GM19023 (cell line): ENCODE data around the gene TNRC6B.
"Not testable (repeated sequence)": the region's sequence is repeated elsewhere in the genome, so short reads cannot be mapped to it uniquely, and the experiment has no call there.

Source experiments
- ATAC-seq: cut with Tn5 transposase; IDR thresholded peaks from one replicate; pipeline ENCODE4 v1.9.1; 2021; ENCODE audit warnings: mild to moderate bottlenecking, moderate library complexity; ENCODE audit not compliant: unreplicated experiment

The TNRC6B gene

DNA sequence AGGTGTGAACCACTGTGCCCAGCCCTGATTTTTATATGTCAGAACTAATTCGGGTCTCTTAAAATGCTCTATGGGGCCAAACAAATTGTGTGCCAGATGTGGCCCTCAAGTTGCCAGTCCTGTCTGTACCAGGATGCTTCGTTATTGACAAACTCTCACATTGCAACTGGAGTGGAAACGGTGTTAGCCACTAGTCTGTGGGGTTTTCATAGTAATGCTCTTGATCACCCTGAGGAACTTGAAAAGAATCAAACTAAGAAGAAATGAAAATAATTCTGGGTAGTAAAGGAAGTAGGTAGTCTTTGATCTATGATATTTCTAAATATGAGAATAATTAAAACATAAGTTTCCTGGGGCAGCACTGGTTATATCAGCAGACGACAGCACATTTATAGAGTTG, 101.3 kb downstream of the TNRC6B start:
- ATAC-seq: no peak

DNA sequence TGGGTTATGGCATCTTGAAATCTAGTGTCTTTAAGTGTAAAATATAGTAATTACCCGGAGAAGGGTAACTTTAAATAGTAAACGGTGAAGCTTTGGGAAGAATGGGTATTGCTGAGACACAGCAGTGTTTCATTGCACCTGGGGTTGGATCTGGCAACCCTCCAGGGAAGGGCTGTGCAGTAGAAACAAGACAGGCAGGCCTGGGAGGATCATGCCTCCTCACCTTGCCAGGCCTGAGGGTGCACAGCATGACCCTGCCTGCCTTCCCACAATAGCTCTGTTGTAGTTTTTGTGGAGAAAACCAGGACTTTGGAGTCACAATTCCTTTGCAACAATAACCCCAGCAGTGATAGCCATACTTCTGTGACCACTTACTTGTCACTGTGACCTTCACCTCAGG, 104.0 kb downstream of the TNRC6B start:
- ATAC-seq: no peak

DNA sequence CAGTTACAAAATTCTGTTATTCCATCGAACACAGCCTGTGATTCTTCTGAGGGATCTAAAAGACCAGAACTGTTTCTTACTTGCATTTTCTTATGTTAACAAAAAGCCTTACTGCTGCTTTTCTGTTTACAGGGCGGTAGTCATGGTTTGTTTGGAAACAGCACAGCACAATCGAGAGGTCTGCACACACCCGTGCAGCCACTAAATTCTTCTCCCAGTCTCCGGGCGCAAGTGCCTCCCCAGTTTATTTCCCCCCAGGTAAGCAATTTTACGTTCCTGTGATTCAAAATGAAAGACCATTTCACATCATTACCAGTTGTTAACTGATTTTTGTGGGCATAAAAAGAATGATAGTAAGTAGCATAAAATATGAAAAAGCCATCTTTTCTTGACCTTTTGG, 107.8 kb downstream of the TNRC6B start:
- no peak for ATAC-seq

DNA sequence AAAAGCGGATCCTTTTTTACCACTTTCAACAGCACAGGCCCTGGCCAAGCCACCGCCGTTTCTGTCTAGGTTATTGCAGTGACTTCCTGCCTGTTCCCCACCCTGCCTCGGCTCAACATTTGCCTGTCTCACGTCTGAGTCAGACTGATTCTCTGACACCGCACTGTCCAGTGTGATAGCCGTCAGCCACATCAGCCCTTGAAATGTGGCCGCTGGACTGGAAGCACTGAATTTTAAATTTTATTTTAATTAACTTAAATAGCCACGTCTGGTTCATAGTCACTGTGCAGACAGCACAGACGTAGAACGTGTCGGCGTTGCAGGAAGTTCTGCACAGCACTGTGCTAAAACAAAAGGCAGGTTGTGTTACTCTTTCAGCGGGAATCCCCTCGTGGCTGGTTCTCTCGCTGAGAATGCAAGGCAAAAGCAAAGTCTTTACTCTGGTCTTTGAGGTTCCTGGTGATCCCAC, 112.3 kb downstream of the TNRC6B start:
- ATAC-seq: no peak

DNA sequence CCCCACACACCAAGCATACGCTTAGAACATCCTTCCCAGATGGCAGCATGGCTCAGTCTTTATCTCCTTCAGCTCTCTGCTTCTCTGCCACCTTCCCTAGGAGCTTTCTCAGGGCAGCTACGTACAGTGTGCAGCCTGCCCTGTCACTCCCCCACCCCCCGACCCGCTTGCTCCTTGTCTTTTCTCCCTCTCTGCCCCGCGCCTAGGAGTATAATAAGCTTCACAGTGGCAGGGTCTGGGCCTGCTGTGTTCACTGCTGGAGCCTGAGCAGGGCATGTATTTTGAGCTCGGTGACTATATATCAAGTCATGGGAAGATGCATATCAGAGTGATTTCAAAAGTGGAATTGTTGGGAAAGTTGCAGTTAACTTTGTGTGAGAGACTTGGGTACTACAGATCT, 112.8 kb downstream of the TNRC6B start:
- ATAC-seq: no peak

DNA sequence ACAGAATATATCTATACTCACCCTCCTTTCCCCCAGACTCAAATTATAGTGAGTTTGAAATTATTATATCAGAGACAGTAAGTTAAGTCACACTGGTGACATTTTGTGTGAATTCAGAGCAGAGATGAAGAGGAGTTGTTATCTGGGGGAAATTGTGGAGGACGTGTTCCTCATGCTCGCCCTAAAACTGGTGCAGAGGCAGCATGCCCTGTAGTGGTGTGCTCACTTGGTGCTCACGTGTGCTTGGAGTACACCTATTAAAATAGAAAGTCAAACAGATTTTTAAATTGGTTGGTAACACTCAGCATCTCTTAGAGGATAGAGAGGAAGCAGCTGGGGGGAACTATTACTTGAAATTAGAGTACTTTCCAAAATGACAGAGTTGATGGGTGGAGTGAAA, 117.0 kb downstream of the TNRC6B start:
- no peak for ATAC-seq

DNA sequence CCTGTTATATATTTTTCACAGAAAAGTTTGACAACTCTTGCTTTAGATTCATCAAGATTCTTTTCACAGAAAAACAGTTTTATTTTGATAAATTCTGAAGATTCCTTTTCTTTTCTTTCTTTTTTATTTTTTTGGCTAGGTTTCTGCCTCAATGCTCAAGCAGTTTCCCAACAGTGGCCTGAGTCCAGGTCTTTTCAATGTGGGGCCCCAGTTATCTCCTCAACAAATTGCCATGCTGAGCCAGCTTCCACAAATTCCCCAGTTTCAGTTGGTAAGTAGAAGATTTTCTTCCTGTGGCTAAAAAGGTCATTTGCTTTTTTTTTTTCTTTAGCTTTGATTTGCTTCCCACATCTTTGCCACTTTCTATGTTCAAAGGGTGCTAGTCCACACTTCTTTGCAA, 122.6 kb downstream of the TNRC6B start:
- ATAC-seq: no peak

DNA sequence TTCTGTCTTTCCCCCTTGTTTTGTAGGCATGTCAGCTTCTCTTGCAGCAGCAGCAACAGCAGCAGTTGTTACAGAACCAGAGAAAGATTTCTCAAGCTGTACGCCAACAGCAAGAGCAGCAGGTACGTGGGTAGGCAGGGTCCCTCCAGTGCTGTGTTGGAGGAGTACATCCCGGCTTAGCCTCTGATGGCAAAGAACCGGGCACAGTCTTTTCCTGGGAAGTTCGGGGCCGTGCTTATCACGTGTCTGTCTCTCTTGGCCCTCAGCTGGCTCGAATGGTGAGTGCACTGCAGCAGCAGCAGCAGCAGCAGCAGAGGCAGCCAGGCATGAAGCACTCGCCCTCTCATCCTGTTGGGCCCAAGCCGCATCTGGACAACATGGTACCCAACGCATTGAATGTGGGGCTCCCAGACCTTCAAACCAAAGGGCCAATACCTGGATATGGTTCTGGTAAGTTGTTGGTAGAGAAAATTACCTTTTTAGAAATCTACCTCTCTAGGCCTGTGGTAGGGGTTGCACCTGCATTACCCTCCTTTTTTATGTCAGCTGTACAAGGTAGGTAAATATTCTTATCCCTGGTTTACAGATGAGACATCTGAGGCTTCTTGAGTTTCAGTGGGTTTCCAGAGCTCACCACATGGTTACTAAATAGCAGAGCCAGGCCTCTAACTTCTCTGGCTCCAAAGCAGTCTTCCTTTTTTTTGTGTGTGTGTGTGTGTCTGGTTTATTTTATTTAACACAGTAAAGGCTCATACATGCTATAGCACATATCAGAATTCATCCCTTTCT, 123.4 kb downstream of the TNRC6B start:
- ATAC-seq: no peak

DNA sequence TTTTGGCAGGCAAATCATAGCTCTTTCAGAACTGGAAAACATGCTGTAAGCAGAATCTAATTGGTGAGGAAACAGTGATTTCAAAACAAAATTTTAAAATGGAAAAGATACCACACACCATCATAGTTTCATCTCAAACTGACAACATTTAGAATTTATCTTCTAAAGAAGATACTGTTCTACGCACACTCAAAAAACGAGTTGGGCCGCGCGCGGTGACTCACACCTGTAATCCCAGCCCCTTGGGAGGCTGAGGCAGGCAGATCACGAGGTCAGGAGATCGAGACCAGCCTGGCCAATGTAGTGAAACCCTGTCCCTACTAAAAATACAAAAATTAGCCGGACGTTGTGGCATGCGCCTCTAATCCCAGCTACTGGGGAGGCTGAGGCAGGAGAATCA, 124.4 kb downstream of the TNRC6B start:
- no peak for ATAC-seq

DNA sequence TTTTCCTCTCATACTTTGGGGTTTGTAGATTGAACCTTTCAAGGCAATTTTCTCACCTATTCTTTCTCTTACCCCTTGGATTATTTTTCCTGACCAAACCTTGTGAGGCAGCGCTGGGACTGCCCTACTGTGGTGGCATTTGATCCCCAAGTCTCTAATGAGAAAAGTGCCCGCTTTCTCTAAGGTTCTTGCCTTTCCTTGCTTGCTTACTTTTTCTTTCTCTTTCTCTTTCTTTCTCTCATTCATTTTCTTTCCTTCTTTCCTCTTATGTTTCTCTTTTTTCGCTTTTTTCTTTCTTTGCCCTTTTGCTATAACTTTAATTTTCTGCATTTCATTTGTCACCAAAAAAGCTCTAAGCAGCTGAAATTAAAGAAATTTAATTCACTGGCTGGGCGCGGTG, 127.9 kb downstream of the TNRC6B start:
- no peak for ATAC-seq

DNA sequence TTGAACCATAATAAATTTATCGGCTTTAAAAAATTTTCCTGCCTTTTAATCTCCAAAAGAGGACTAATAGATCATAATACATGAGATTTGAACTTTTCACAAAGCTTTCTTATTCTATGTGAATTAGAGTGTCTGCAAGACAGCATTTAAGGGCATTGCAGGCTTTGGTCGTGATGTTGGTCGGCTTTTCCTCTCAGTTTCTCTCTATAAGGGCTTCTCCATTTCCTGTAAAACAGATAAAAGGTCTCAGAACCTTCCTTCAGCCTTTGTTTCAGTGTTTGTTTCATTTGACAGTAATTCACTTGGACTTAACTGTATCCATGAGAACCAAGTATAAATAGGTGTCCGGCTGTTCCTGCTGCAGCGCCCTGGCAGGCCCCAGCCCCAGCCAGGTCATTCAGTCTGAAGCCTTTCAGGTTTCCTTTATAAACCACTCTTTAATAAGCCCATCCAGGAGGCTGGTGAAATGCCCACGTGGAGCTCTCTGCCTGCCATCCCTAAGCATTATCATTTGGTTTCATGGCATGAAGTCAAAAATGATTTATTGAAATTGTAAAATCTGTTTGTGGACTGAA, 131.4 kb downstream of the TNRC6B start:
- ATAC-seq: no peak

DNA sequence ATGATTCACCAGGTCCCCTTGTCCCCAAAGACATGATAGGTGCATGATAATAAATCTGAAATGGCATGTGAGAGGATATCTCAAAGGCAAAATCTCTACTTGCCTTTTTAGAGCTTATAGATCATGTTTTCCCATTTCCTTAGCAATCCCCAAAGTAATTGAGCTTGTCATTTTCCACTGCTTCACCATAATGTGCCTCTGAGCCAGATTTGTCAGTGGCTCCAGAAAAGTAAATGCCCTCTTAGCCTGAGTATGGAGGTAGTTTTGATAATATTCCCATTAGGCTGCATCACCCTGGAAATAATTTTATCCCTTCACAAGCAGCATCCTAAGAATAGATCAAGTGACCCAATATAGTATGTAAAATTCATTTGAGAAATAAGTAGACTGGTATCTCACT, 131.9 kb downstream of the TNRC6B start:
- no peak for ATAC-seq

DNA sequence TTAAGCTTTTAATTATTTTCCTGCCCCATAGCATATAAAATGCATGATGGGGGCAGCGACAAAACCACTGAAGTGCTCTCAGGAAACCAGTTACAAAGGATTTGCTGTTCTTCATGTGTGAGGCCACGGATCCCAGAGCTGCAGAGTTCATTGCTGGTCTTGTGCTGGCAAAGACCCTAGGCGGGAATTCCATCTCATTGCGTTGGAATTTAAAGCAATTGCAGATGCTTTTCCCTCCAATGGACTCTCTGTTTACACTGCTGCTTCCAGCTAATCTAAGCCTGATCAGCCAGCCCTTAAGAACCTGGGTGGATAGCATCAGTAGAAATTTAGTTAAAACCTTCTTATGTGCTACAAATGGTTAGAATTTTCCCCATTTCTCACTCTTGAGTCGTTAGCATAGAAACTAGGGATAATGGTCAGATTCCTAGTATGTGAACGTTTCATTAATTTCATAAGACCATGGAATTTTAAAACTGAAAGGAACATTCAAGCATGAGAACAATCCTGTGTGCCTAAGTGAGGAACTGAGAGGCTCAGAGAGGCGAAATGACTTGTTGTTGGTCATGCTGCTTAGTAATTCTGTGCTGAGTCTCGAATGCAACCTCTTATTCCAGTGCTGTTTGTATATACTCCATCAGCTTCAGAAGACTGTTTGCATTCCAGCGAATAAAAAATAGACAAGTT, 132.5 kb downstream of the TNRC6B start:
- ATAC-seq: no peak

DNA sequence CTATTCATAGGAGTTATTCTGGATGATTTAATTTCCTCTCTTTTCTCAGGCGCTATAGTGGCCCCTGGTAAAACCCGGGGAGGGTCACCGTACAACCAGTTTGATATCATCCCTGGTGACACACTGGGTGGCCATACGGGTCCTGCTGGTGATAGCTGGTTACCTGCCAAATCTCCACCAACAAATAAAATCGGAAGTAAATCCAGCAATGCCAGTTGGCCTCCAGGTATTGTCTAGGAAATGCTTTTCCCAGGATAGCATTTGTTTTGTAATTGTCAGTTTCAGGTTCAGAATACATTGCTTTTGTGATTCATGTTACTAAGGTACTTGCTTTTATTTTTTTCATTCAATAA, 133.0 kb downstream of the TNRC6B start:
- ATAC-seq: no peak

DNA sequence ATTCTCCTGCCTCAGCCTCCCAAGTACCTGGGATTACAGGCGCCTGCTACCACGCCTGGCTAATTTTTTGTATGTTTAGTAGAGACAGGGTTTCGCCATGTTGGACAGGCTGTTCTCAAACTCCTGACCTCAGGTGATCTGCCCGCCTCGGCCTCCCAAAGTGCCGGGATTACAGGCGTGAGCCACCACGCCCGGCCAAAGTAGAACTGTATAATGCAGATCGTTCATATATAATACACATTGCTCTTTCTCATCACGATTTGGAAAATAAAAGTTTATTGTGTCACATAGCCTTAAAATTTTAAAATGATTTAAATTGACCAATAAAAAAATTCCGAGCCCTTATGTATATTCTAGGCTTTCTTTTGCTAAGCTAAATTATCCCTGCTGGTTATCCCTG, 133.9 kb downstream of the TNRC6B start:
- not testable (repeated sequence) for ATAC-seq

DNA sequence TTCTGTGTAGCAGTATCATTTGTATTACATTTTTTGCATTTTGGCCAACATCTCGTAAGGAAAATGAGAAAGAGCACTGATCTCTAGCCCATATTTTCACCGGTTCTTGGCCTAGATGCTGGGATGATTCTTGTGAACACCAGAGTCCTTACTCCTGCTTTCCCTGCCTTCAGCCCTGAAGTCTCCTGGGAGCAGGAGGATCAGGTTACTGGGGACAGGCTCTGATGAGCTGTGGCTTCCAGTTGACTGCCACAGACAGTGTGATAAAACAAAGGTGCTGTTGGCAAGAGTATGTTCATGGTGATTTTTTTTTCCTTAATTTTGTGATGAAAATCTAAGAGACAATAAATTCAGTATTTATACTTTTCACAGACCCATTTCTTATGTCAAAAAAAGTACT, 134.3 kb downstream of the TNRC6B start:
- no peak for ATAC-seq

DNA sequence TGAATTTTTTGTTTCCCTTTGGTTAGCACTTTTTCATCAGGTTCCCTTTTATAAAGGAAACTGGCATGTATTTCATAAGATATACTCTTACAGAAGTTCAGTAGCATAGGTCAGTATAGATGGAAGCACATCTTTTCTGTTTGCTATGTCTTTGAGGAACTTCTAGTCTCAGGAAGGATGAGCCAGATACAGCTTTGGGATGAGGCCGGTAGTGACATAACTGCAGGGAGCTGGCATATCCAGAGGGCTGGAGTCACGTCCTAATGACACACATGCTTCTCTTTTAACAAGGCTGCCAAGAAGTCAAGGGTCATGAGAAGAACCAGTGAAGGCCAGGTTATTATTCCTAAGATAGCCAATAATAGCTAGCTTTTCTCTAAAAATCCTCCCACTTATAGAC, 135.3 kb downstream of the TNRC6B start:
- ATAC-seq: no peak

DNA sequence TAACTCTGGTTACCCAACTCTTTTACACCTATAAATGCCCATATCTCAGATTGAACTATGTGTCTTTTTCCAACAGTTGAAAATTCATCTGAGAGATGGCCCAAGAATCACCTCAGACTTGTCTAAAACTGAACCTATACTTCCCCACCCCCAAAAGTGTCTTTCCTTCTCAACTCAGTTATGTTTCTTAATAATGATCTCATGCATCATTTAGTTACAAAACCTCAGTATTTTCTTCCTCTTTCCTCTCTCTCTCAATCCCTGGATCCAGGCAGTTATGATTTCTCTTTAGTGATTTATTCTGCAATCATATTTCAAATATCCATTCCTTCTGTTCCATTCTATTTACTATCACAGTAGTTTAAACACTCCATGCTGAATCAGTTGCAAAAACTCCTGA, 136.3 kb downstream of the TNRC6B start:
- no peak for ATAC-seq

DNA sequence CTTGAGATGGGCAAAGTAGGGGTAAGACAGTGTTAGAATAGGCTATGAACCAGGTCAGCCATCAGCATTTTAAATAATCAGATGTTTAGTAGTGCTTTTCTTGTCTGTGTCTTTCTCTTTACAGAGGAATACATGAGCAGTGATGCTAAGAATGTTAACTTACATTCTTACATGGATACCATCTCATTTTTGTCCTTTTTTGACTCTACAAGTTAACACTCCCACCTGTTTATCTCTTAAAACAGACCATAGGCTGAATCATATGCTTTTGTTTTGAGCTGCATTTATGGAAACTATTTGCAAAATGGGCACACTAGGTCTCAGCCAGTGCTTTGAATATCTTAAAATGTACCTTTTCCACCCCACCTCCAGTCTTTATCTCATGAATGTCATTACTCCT, 143.0 kb downstream of the TNRC6B start:
- ATAC-seq: no peak

DNA sequence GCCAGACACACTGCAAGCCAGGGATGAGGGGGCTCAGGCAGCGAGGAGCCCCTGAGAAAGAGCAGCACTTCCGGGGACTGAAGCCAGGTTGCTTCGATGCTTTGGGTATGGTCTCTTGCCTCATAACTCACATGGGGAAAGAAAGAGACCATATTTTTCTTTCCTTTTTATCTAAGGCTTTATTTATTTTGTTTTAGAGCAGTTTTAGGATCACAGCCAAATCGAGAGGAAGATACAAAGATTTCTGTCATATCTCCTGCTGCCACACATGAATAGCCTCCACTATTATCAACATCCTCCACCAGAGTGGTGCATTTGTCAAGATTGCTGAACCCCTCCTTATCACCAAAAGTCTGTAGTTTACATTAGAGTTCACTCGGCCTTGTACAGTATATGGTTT, 144.3 kb downstream of the TNRC6B start:
- no peak for ATAC-seq

DNA sequence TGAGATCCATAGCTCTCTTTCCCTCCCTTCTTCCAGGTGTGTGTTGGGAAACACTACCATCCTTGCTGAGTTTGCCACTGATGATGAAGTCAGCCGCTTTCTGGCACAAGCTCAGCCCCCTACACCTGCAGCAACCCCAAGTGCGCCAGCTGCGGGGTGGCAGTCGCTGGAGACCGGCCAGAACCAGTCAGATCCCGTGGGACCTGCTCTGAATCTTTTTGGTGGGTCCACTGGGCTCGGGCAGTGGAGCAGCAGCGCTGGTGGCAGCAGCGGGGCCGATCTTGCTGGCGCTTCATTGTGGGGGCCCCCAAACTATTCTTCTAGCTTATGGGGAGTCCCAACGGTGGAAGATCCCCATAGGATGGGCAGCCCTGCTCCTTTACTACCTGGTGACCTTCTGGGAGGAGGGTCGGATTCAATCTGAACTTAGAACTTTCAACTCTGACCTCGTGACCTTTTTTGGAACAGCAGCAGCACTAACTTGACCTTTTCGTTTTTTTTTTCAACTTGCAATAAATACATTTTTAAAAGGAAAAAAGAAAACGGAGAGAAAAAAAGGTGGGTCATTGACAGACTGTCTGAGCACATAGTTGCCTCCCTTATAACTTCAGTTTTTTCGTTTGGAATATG, 145.2 kb downstream of the TNRC6B start:
- no peak for ATAC-seq

DNA sequence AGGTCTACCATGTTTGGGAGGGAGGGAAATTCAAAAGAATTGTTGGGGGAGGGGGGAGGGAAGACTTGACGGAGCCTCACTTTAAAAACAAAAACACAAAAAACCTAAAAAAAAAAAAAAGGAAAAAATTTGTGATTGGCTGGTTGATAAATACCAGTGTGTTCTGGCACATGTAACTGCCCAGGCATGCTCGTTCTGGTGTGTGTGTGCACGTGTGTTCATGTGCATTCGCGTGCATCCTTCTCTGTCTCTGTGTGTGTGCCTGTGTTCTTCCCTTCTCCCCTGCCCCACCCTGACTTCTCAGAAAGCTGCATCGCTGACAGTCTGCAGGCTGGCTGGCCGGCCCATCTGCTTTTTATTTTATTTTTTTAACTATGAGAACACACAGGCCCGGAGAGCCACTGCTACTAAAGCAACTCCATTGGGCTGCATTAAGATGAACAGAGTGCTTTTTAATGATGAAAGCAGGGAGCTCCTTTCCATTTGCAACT, 146.0 kb downstream of the TNRC6B start:
- no peak for ATAC-seq
